H7 (cell line): ENCODE results near the gene STAT4. TPM values are rescaled to one million over a fixed set of nuclear protein-coding genes. Genes with fewer than 3 reads are reported as not detected.

Source experiments
- DNase-seq: peaks from one replicate; pipeline ENCODE4 v3.0.0; 2012
- H3K27me3 ChIP-seq: 2 replicates; pipeline ENCODE4 v1.6.0; 2011; ENCODE audit warnings: mild to moderate bottlenecking, low read length; ENCODE audit not compliant: control insufficient read depth, insufficient read depth
- H3K36me3 ChIP-seq: replicated peaks from 2 replicates; pipeline ENCODE4 v1.5.1; 2011; ENCODE audit warnings: low read length; ENCODE audit not compliant: control insufficient read depth, insufficient read depth
- H3K4me3 ChIP-seq: 2 replicates; pipeline ENCODE4 v1.5.1; 2011; ENCODE audit warnings: low read depth, mild to moderate bottlenecking, control low read depth, low read length, moderate library complexity; ENCODE audit not compliant: insufficient read depth
- total RNA-seq: library from RNA; depleted of rRNA; stranded (reverse); fragments of >200 nt; shearing (Covaris generic); gene quantifications from 2 replicates; pipeline ENCODE4 v1.2.3, GENCODE V29; 2014

Gene STAT4
- total RNA-seq, 1 experiment from 2014 or later = 1.5 TPM

- H3K36me3 ChIP-seq = no peaks in the 10 kb centered on the region
- H3K4me3 ChIP-seq = no peak overlapping the region
- DNase-seq = no peak
- H3K27me3 ChIP-seq = no peaks in the 10 kb centered on the region
Measured at GRCh38 chr2:191039616-191040015, 111.2 kb downstream of the STAT4 start.

DNA sequence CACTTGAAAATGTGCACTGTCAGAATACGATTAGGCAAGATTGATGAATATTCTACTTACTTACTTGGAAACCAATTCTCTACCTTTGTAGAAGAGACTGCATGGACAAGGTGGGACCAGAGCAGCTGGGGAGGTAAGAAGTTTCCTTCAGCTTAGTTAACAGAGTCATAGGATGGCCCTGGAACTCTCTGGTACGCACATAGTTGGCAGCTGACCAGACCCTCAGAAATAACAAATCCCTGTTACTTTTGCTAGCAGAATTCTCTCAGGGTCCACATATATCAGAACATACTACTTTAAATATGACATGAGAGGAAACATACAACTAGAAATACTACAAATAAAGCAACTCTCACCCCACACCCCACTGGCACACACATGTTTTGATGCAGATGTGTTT, 112.1 kb downstream of the STAT4 start:
- no peaks in the 10 kb centered on the region for H3K36me3 ChIP-seq
- no peak overlapping the region for H3K4me3 ChIP-seq
- no peaks in the 10 kb centered on the region for H3K27me3 ChIP-seq
- no peak for DNase-seq

- Histone ChIP-seq H3K36me3 (no peaks in the 10 kb centered on the region), H3K27me3 (no peaks in the 10 kb centered on the region)
- DNase-seq = no peak
Measured at GRCh38 chr2:191038241-191038725, 112.5 kb downstream of the STAT4 start.

DNA sequence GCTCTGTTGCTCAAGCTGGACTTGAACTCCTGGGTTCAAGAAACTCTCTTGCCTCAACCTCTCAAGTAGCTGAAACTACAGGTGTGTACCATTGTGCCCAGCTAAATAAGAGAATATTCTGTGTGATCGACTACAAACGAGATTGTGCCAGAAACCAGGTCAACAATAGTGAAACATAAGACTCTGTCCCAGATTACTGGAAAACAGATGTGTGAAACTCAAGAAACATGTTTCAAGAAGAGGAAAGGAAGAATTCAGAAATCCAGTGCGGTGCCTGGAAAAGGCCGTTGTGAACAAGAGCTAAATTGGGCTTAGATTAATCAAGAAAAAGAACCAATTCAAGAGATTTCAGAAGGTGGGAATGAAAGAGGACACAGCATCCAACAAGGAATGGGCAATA, 113.4 kb downstream of the STAT4 start:
- no peaks in the 10 kb centered on the region for H3K36me3 ChIP-seq
- H3K4me3 ChIP-seq = no peak overlapping the region
- no peaks in the 10 kb centered on the region for H3K27me3 ChIP-seq
- no peak for DNase-seq

More at GRCh38 chr2:191038241-191038725, 112.5 kb downstream of the STAT4 start:
- H3K4me3 ChIP-seq = no peak overlapping the region

- Histone ChIP-seq H3K4me3 (no peak overlapping the region), H3K36me3 (no peaks in the 10 kb centered on the region), H3K27me3 (no peaks in the 10 kb centered on the region)
- no peak for DNase-seq
Measured at GRCh38 chr2:191036363-191036762, 114.4 kb downstream of the STAT4 start.

- DNase-seq = no peak
- no peak overlapping the region for H3K4me3 ChIP-seq
- no peaks in the 10 kb centered on the region for H3K36me3 ChIP-seq
- no peaks in the 10 kb centered on the region for H3K27me3 ChIP-seq
Measured at GRCh38 chr2:191032588-191033429, 118.0 kb downstream of the STAT4 start.

- Histone ChIP-seq H3K27me3 (no peaks in the 10 kb centered on the region), H3K36me3 (no peaks in the 10 kb centered on the region), H3K4me3 (no peak overlapping the region)
- no peak for DNase-seq
Measured at GRCh38 chr2:191031256-191031655, 119.5 kb downstream of the STAT4 start.

DNA sequence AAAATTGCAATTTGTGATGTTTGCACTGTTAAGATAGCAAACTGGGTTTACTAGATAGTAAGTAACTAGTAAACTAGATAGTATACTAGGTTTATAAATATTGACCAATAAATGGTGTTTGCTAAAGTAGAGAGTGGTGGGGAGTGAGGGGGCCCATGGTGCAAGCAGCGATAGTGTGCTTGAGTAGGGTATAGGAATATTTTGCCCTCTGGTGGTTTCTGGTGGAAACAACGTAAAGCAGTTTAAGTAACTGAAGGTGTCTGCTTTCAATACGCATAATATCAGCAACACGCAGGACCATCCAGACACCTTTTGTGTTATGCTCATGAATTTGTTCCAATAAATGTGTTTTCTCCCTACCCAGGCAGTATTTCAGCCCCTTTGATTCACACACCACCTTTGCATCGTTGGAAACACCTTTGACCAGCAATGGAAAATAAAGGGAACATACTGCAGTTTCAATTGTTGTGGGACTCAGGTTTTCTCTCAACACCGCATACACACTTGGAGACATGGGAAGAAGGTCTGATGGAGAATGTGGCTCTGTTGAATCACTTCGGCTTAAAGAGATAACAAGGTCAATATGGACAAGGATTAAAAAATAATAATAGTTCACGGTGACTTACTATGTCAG, 120.2 kb downstream of the STAT4 start:
- DNase-seq = peak; percentile 56
- H3K4me3 ChIP-seq = no peak overlapping the region
- no peaks in the 10 kb centered on the region for H3K27me3 ChIP-seq
- no peaks in the 10 kb centered on the region for H3K36me3 ChIP-seq

- Histone ChIP-seq H3K36me3 (no peaks in the 10 kb centered on the region), H3K27me3 (no peaks in the 10 kb centered on the region), H3K4me3 (no peak overlapping the region)
- no peak for DNase-seq
Measured at GRCh38 chr2:191029280-191029950, 121.4 kb downstream of the STAT4 start.

- no peak overlapping the region for H3K4me3 ChIP-seq
- DNase-seq = no peak
- no peaks in the 10 kb centered on the region; the same call in 1 of the 2 replicates for H3K27me3 ChIP-seq
- no peaks in the 10 kb centered on the region for H3K36me3 ChIP-seq
Measured at GRCh38 chr2:191026377-191026776, 124.4 kb downstream of the STAT4 start.

DNA sequence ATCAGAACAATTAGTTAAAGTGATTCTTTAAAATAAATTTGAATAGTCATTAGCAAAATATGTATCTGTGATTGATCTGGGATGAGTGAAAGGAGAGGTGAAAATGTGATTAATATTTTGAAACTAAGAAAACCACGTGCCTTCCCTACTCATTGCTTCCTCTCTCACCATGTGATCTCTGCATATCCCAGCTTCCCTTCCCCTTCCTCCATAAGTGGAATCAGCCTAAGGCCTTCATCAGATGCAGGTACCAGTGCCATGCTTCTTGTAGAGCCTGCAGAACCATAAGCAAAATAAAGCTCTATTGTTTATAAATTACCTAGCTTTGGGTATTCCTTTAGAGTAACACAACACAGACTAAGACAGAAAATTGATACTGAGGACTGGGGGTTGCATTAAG, 125.7 kb downstream of the STAT4 start:
- no peak for DNase-seq
- Histone ChIP-seq H3K27me3 (no peaks in the 10 kb centered on the region; the same call in 1 of the 2 replicates), H3K36me3 (no peaks in the 10 kb centered on the region), H3K4me3 (no peak overlapping the region)

- no peaks in the 10 kb centered on the region for H3K36me3 ChIP-seq
- no peaks in the 10 kb centered on the region; the same call in 1 of the 2 replicates for H3K27me3 ChIP-seq
- no peak overlapping the region for H3K4me3 ChIP-seq
- no peak for DNase-seq
Measured at GRCh38 chr2:191023235-191023679, 127.5 kb downstream of the STAT4 start.

- H3K27me3 ChIP-seq = no peaks in the 10 kb centered on the region; the same call in none of the 2 replicates
- peak overlapping the region; percentile 87 for H3K4me3 ChIP-seq
- DNase-seq = no peak
- H3K36me3 ChIP-seq = no peaks in the 10 kb centered on the region
Measured at GRCh38 chr2:191020742-191021381, 129.9 kb downstream of the STAT4 start.

DNA sequence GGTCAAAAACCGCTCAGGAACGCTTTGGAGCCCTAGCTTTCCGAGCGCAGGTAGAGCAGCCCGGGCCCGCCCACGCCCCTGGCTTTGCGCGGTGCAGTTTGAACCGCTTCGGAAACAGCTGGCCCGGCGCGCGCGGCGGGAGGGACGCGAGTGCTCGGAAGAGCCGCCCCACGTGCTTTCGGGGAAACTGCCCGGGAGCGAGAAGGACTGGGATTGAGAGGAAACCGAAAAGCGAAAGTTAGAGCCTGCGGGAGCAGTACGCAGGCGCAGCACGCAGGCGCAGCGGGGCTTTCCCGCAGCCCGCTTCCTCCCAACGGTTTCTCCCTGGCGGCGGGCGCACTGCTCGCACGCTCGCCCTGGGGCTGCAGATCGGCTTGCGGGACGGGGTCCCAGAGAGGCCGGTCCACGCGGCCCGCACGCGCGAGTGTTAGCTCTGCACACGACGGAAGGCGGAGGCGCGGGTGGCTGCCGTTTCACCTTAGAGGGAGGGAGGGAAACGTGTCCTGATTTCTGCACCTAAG, 130.5 kb downstream of the STAT4 start:
- no peaks in the 10 kb centered on the region for H3K36me3 ChIP-seq
- DNase-seq = peak; percentile 96
- peaks cover 4% of the 10 kb centered on the region for H3K27me3 ChIP-seq
- H3K4me3 ChIP-seq = peak overlapping the region; percentile 87
